Endothelial cell of umbilical vein (primary cell): ENCODE measurements around the gene C11orf24.

Source experiments
- EZH2 ChIP-seq: IDR thresholded peaks from 2 replicates; pipeline ENCODE4 v1.6.1; 2012; ENCODE audit warnings: borderline replicate concordance, low read depth, mild to moderate bottlenecking, moderate library complexity, low read length, inconsistent platforms; ENCODE audit not compliant: severe bottlenecking
- FOS ChIP-seq: IDR thresholded peaks from 2 replicates; pipeline ENCODE4 v1.6.1; 2011; ENCODE audit warnings: mild to moderate bottlenecking, low read length, moderate library complexity, borderline replicate concordance; ENCODE audit not compliant: insufficient read depth
- GATA2 ChIP-seq: IDR thresholded peaks from 2 replicates; pipeline ENCODE4 v1.7.0; 2011; ENCODE audit warnings: low read depth, mild to moderate bottlenecking, moderate library complexity, mixed read lengths, low read length; ENCODE audit not compliant: insufficient read length, insufficient read depth
- MAX ChIP-seq: IDR thresholded peaks from 2 replicates; pipeline ENCODE4 v1.6.1; 2011; ENCODE audit not compliant: insufficient read depth, insufficient read length
- MYC ChIP-seq: IDR thresholded peaks from one replicate; pipeline ENCODE4 v1.6.1; 2011; ENCODE audit warnings: mild to moderate bottlenecking, low read depth, low read length
- POLR2A ChIP-seq: IDR thresholded peaks from 2 replicates; pipeline ENCODE4 v1.6.1; 2012; ENCODE audit warnings: low read depth, mild to moderate bottlenecking, control low read depth, low read length
- POLR2AphosphoS5 ChIP-seq: IDR thresholded peaks from 2 replicates; pipeline ENCODE4 v1.6.1; 2012; ENCODE audit warnings: low read depth, mild to moderate bottlenecking, control low read depth, low read length, moderate library complexity; ENCODE audit not compliant: insufficient read depth
- TF ChIP-seq, protein P1 (sequence below), 2 donors: IDR thresholded peaks; 1 replicate in 1 of 2; 2 replicates in 1 of 2; pipeline ENCODE4 v1.5.1; 2011; ENCODE audit warnings: low read length in 2 of 2, mild to moderate bottlenecking in 2 of 2, moderate library complexity in 2 of 2, control low read depth in 1 of 2, inconsistent platforms in 1 of 2, low read depth in 1 of 2; ENCODE audit not compliant: insufficient read depth in 1 of 2; ENCODE audit errors: extremely low read depth in 1 of 2

DNA sequence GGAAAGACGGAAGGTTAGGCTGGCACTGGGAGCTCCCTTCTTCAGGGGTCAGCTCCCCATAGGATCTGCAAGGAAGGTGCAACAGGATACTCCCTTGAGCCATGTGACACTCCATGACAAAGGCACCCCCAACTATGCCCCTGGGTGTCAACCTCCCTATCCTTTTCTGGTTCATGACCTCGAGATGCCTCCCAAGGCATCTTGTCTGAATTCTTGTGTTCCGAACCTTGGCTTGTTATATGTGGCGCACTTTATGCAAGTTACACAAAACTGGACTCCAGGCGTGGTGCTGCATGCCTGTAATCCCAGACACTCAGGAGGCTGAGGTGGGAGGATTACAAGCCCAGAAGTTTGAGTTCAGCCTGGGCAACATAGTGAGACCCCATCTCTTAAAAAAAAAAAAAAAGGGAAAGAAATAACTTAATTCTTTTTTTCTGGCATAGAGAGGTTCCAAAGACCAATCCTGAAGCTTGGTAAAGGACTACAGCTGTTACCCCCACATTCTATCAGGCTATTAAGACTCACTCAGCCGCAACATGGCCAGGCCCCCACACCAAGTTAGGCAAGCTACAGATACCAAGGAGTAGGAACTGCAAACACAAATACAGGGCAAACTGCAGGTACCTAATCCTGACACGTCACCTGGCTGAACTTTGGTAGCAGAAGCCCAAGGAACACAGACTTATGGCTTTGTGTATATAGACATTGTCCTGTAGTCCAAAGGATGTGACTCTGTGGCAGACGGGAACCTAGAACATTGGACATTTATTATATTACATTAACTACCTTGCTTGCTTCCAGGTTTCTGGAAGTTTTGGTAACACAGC, 1.4 kb downstream of the C11orf24 start:
- TF ChIP-seq, protein P1, sequence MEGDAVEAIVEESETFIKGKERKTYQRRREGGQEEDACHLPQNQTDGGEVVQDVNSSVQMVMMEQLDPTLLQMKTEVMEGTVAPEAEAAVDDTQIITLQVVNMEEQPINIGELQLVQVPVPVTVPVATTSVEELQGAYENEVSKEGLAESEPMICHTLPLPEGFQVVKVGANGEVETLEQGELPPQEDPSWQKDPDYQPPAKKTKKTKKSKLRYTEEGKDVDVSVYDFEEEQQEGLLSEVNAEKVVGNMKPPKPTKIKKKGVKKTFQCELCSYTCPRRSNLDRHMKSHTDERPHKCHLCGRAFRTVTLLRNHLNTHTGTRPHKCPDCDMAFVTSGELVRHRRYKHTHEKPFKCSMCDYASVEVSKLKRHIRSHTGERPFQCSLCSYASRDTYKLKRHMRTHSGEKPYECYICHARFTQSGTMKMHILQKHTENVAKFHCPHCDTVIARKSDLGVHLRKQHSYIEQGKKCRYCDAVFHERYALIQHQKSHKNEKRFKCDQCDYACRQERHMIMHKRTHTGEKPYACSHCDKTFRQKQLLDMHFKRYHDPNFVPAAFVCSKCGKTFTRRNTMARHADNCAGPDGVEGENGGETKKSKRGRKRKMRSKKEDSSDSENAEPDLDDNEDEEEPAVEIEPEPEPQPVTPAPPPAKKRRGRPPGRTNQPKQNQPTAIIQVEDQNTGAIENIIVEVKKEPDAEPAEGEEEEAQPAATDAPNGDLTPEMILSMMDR (IDR thresholded peaks at IDR 0.05; ENCODE audit: extremely low read depth in 1 of 2, insufficient read depth in 1 of 2, low read depth in 1 of 2, low read length in 2 of 2) = no peak
- no peak for TF ChIP-seq FOS
- TF ChIP-seq EZH2 = no peak
- no peak for TF ChIP-seq MYC
- no peak for TF ChIP-seq GATA2
- TF ChIP-seq POLR2A = no peak
- no peak for TF ChIP-seq POLR2AphosphoS5
- no peak for TF ChIP-seq MAX
